HuH-7 (cell line): ENCODE data around the gene C1QTNF1.

Experiments used
- DNase-seq: peaks from one replicate; pipeline ENCODE4 v3.0.0; 2011; ENCODE audit warnings: low spot score

Gene C1QTNF1

GRCh38 chr17:79081571-79082276 lies 57.8 kb downstream of the C1QTNF1 start:
- no peak for DNase-seq

- DNase-seq: peak; percentile 91
Measured at GRCh38 chr17:79082311-79083190, 58.6 kb downstream of the C1QTNF1 start.

GRCh38 chr17:79083191-79083971 lies 59.4 kb downstream of the C1QTNF1 start:
- no peak for DNase-seq

GRCh38 chr17:79084291-79085153 lies 60.6 kb downstream of the C1QTNF1 start:
- DNase-seq: no peak

- no peak for DNase-seq
Measured at GRCh38 chr17:79085154-79085920, 61.4 kb downstream of the C1QTNF1 start.

- no peak for DNase-seq
Measured at GRCh38 chr17:79085921-79086551, 62.1 kb downstream of the C1QTNF1 start.

GRCh38 chr17:79086609-79087427 lies 62.8 kb downstream of the C1QTNF1 start:
- DNase-seq: no peak

- DNase-seq: peak; percentile 98
Measured at GRCh38 chr17:79087428-79088143, 63.6 kb downstream of the C1QTNF1 start.

GRCh38 chr17:79088247-79088996 lies 64.5 kb downstream of the C1QTNF1 start:
- no peak for DNase-seq

GRCh38 chr17:79088997-79089328 lies 65.0 kb downstream of the C1QTNF1 start:
- DNase-seq: no peak

- no peak for DNase-seq
Measured at GRCh38 chr17:79089720-79090442, 65.9 kb downstream of the C1QTNF1 start.

GRCh38 chr17:79090443-79091225 lies 66.7 kb downstream of the C1QTNF1 start:
- no peak for DNase-seq

- no peak for DNase-seq
Measured at GRCh38 chr17:79091226-79091670, 67.3 kb downstream of the C1QTNF1 start.

- DNase-seq: no peak
Measured at GRCh38 chr17:79092567-79092966, 68.6 kb downstream of the C1QTNF1 start.

- DNase-seq: no peak
Measured at GRCh38 chr17:79093270-79093669, 69.3 kb downstream of the C1QTNF1 start.

- DNase-seq: no peak
Measured at GRCh38 chr17:79094261-79094660, 70.3 kb downstream of the C1QTNF1 start.
